Measurements from ENCODE around the gene ABCC12.

The ABCC12 gene

GRCh38 chr16:48109475-48109874 lies 46.3 kb downstream of the ABCC12 start:
- H3K4me3 ChIP-seq (ENCODE audit: low read length) = no peak overlapping the region
- no peak for TF ChIP-seq CTCF (IDR thresholded peaks at IDR 0.05; ENCODE audit: insufficient read depth, low read depth, low read length, missing control alignments)
- DNase-seq (ENCODE audit: low read depth) = no peak

GRCh38 chr16:48106446-48106845 lies 49.3 kb downstream of the ABCC12 start:
- DNase-seq (ENCODE audit: low read depth) = no peak
- no peak for TF ChIP-seq CTCF (IDR thresholded peaks at IDR 0.05; ENCODE audit: insufficient read depth, low read depth, low read length, missing control alignments)

More at GRCh38 chr16:48106446-48106845, 49.3 kb downstream of the ABCC12 start:
- no peak overlapping the region for H3K4me3 ChIP-seq (ENCODE audit: low read length)
